IPS-15b (cell line): Measurements from ENCODE around the gene LSG1.

Experiments used
- H3K27me3 ChIP-seq: one replicate; pipeline ENCODE4 v1.6.1; 2013; ENCODE audit warnings: low read length; ENCODE audit not compliant: control insufficient read depth, insufficient read depth
- H3K36me3 ChIP-seq: one replicate; pipeline ENCODE4 v1.6.1; 2013; ENCODE audit warnings: low read length; ENCODE audit not compliant: control insufficient read depth, insufficient read depth
- H3K4me1 ChIP-seq: one replicate; pipeline ENCODE4 v1.6.1; 2013; ENCODE audit warnings: mild to moderate bottlenecking, low read length; ENCODE audit not compliant: control insufficient read depth, insufficient read depth
- H3K4me3 ChIP-seq: one replicate; pipeline ENCODE4 v1.5.1; 2013; ENCODE audit warnings: low read depth, low read length
- H3K9ac ChIP-seq: one replicate; pipeline ENCODE4 v1.6.1; 2013; ENCODE audit warnings: low read depth, mild to moderate bottlenecking, low read length
- H3K9me3 ChIP-seq: one replicate; pipeline ENCODE4 v1.6.1; 2013; ENCODE audit warnings: mild to moderate bottlenecking, low read length; ENCODE audit not compliant: control insufficient read depth, insufficient read depth

The LSG1 gene

DNA sequence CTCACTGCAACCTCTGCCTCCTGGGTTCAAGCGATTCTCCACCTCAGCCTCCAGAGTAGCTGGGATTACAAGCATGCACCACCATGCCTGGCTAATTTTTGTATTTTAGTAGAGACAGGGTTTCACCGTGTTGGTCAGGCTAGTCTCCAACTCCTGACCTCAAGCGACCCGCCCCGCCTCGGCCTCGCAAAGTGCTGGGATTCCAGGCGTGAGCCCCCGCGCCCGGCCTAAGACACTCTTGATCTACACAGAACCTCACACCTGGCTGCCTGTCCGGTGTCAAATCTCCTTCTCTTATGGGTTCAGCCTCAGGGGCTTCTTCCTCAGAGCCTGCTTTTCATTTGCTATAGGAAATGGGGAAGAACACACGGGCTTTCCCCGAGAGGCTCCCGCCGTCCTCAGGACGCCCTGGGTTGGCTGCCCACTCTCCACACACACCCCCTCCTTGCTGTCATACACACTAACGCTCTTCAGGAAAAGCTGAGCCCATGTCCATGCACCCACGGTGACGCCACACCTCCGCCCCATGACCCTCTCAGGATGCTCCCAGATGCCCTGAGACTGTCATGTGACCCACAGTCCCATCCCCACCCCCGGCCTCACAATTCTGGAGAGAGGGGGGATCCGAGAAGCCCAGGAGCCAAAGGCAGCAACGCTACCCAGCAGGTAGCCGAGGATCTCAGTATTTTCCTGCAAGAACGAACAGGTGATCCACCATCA lies 49.2 kb downstream of the LSG1 start:
- Histone ChIP-seq H3K27me3 (no peaks in the 10 kb centered on the region), H3K9ac (no peak overlapping the region), H3K36me3 (peaks cover 13% of the 10 kb centered on the region), H3K4me3 (no peak overlapping the region), H3K9me3 (no peaks in the 10 kb centered on the region), H3K4me1 (no peaks in the 10 kb centered on the region)

DNA sequence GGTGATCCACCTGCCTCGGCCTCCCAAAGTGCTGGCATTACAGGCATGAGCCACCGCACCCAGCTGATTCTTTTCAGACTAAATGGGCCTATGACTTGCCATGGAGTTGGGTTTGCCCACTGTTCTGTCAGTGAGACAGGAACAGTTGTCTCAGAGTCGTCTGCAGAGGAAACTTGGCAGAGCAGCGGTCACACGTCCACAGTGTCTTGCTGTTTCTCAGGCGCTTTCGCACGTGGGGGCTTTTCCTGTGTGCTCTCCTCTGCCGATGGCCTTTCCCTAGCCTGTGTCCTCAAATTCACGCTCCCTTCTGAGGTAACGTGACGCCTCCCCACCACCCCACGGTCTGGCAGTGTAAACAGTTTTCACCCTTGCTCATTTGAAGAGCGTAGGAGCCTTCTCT lies 50.0 kb downstream of the LSG1 start:
- H3K36me3 ChIP-seq = peaks cover 13% of the 10 kb centered on the region
- H3K4me1 ChIP-seq = no peaks in the 10 kb centered on the region
- H3K9ac ChIP-seq = no peak overlapping the region
- no peaks in the 10 kb centered on the region for H3K9me3 ChIP-seq
- H3K4me3 ChIP-seq = no peak overlapping the region
- no peaks in the 10 kb centered on the region for H3K27me3 ChIP-seq

DNA sequence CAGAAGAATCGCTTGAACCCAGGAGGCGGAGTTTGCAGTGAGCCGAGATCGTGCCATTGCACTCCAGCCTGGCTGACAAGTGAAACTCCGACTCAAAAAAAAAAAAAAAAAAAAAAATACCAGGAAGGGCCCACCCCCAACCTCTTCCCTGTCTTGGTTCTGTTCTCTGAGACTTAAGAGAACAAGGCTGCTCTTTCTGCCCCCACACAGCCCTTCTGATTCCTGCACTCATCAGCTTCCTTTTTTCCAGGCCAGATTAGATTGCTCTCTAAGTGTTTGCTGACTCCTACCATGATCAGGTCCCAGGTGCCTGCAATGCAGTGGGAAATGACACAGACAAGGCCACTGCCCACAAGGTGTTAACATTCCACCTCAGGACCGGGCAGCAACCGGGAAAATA lies 51.8 kb downstream of the LSG1 start:
- Histone ChIP-seq H3K36me3 (peaks cover 6% of the 10 kb centered on the region), H3K9ac (no peak overlapping the region), H3K4me1 (no peaks in the 10 kb centered on the region), H3K9me3 (no peaks in the 10 kb centered on the region), H3K4me3 (no peak overlapping the region), H3K27me3 (no peaks in the 10 kb centered on the region)

DNA sequence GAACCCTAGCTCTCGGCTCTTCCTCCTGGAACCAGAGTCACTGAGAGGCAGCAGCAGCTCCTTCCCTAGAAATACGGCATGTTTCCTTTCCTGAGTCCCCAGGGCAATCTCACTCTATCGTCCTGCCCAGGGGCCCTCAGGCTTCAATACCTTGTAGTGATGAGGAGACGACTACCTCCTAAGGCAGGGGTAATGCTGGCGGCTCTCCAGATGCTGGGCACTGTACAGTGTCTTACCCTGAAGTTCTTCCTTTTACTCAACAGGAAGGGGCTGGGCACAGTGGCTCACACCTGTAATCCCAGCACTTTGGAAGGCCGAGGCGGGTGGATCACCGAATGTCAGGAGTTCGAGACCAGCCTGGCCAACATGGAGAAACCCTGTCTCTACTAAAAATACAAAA lies 52.2 kb downstream of the LSG1 start:
- H3K27me3 ChIP-seq = no peaks in the 10 kb centered on the region
- no peaks in the 10 kb centered on the region for H3K9me3 ChIP-seq
- H3K36me3 ChIP-seq = peaks cover 3% of the 10 kb centered on the region
- H3K4me3 ChIP-seq = no peak overlapping the region
- H3K9ac ChIP-seq = no peak overlapping the region
- no peaks in the 10 kb centered on the region for H3K4me1 ChIP-seq

DNA sequence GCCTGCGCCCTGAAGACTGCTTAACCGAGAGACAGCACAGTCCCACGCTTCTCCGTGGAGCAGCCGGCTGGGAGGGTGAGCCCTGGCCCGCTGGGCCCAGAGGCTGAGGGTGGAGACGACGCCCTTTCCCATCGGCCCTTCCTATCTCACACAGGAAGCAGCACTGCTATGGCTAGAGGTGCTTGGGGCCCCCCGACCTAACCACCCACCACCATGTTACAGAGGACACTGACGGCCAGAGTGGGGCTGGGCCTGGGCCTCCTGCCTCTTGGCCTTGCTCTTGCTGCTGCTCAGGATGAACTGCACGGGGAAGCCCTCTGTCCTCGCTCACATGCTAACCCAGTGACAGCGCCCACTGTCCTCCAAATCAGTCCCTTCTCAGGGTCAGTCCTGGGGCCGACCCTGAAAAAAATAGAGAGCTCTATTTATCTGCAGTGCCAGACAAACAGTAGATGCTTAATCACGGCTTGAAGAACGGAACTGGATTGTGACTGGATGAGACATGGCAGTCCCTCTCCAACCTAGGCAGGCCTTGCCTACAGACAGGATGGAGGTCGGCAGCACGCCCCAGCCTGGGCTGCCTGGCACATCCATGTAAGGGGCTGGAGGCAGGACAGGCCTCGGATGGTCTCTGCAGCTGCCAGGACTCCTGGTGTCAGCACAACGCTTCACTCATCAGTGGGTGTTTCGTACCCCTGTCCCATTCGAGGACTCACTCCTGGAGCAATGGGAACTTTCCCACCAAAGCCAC lies 53.0 kb downstream of the LSG1 start:
- Histone ChIP-seq H3K9ac (no peak overlapping the region), H3K36me3 (peaks cover 3% of the 10 kb centered on the region), H3K9me3 (no peaks in the 10 kb centered on the region)

DNA sequence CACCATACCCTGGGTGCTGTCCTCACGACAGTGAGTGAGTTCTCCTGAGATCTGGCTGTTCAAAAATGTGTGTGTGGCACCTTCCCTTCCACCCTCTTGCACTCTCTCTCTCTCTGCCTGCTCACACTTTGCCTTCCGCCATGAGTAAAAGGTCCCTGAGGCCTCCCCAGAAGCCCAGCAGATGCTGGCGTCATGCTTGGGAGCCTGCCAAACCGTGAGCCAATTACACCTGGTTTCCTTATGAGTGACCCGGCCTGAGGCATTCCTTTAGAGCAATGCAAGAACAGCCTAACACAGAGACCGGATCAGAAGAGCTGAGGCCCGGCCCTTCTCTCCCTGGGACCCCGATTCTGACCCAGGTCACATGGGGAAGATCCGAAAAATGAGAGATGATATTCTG lies 54.2 kb downstream of the LSG1 start:
- Histone ChIP-seq H3K36me3 (peaks cover 3% of the 10 kb centered on the region), H3K9me3 (no peaks in the 10 kb centered on the region), H3K4me1 (no peaks in the 10 kb centered on the region), H3K4me3 (no peak overlapping the region), H3K9ac (no peak overlapping the region), H3K27me3 (no peaks in the 10 kb centered on the region)

More for the DNA sequence above, 53.0 kb downstream of the LSG1 start:
- Histone ChIP-seq H3K4me1 (no peaks in the 10 kb centered on the region), H3K4me3 (no peak overlapping the region), H3K27me3 (no peaks in the 10 kb centered on the region)

DNA sequence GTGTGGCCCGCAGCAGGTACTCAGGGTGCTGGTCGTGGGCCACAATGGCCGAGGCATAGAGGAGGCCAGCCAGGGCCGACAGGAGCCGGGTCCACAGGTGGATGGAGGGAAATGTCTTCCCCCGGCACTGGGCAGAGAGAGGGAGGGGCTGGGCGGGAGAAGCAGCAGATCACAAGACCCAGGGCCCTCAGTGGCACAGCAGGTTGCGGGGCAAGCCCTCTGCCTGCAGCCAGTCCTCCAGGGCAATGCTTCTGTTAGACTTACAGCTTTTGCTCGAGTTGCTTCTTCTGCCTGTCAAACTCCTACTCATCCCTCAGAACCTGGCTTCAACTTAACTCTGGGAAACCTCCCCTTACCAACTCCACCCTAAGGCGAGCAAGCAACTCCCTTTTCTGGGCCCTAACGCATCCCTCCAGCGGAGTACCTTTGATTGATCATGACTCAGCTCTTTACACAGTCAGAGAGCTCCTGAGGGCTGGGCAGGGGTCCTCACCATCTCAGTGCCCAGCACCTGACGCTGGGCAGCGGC lies 54.8 kb downstream of the LSG1 start:
- H3K36me3 ChIP-seq = peaks cover 3% of the 10 kb centered on the region

DNA sequence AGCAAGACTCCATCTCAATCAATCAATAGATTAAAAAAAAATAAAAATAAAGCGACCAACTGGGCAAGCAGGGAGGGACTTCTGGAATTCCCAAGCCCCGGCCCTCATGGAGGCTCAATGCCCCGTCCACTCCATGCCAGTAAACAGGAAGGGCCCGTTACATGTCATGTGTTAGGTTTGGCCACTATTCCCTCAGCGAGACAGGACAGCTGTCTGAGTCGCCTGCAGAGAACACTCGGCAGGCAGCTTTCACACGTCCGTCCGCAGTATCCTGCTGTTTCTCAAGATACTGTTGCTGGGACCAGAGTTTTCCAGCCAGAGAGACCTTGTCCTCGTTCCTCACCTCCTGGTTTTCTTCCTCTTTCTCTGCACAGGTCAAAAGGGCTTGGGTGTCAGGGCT lies 56.8 kb downstream of the LSG1 start:
- Histone ChIP-seq H3K36me3 (no peaks in the 10 kb centered on the region), H3K4me1 (no peaks in the 10 kb centered on the region), H3K9ac (no peak overlapping the region), H3K27me3 (no peaks in the 10 kb centered on the region), H3K4me3 (no peak overlapping the region), H3K9me3 (no peaks in the 10 kb centered on the region)

More for the DNA sequence above, 54.8 kb downstream of the LSG1 start:
- Histone ChIP-seq H3K4me1 (no peaks in the 10 kb centered on the region), H3K9me3 (no peaks in the 10 kb centered on the region), H3K4me3 (no peak overlapping the region), H3K9ac (no peak overlapping the region), H3K27me3 (no peaks in the 10 kb centered on the region)

DNA sequence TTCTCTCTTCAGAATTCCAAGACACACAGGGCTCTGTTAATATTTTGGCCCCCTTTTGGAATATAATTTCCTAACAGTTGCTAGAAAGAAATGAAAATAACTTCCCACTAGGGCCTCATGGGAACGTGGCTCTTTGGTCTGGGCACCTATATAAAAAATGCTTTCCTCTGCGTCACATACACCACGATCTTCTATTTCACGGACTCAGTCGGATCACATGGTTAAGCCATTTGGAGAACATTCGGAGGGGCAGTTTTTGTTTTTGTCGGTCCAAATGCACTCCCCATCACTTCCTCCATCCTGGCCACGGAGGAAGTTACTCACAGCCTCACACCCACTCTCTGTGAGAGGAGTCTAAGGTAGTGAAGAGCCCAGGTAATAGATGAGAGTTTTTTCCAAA lies 59.8 kb downstream of the LSG1 start:
- no peaks in the 10 kb centered on the region for H3K36me3 ChIP-seq
- no peaks in the 10 kb centered on the region for H3K9me3 ChIP-seq
- no peaks in the 10 kb centered on the region for H3K4me1 ChIP-seq
- H3K9ac ChIP-seq = no peak overlapping the region
- H3K27me3 ChIP-seq = no peaks in the 10 kb centered on the region
- H3K4me3 ChIP-seq = no peak overlapping the region

DNA sequence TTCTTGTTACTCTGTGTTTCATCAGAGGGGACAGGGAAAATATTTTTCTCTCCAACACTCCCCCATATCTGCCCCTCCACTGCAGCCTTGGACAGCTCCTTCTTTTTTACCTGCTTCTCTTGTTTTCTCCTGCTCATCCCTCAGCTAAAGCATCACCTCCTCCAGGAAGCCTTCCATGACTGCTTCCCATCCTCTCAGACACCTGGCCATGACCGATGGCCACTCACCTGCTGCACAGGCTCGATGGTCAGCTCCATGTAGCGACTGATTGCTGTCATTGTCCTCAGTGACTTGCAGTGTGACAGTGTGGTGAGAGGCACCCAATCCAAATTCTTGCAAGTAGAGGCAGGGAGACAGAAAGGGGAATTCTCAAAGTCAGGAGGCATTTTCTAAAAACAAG lies 61.3 kb downstream of the LSG1 start:
- H3K36me3 ChIP-seq = no peaks in the 10 kb centered on the region
- no peak overlapping the region for H3K9ac ChIP-seq
- H3K27me3 ChIP-seq = no peaks in the 10 kb centered on the region
- no peaks in the 10 kb centered on the region for H3K4me1 ChIP-seq
- no peaks in the 10 kb centered on the region for H3K9me3 ChIP-seq
- H3K4me3 ChIP-seq = no peak overlapping the region

DNA sequence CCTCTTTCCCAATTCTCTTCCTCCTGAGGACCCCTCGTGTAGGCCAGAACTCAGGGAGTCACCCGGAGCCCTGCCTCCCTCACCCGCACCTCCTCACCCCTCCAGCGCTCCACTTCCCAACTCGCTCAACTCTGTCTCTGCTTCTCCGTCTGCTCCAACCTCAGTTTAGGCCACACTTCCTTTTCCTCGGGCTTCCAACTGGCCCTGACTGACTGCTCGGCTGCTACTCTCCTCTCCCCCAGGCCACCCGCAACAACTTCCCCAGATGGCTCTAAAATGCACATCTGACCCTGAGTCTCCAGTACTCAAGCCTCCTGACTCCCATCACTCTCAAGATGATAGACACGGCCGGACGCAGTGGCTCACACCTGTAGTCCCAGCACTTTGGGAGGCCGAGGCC lies 62.4 kb downstream of the LSG1 start:
- Histone ChIP-seq H3K27me3 (no peaks in the 10 kb centered on the region), H3K9me3 (no peaks in the 10 kb centered on the region), H3K36me3 (no peaks in the 10 kb centered on the region), H3K4me1 (no peaks in the 10 kb centered on the region), H3K4me3 (no peak overlapping the region), H3K9ac (no peak overlapping the region)

DNA sequence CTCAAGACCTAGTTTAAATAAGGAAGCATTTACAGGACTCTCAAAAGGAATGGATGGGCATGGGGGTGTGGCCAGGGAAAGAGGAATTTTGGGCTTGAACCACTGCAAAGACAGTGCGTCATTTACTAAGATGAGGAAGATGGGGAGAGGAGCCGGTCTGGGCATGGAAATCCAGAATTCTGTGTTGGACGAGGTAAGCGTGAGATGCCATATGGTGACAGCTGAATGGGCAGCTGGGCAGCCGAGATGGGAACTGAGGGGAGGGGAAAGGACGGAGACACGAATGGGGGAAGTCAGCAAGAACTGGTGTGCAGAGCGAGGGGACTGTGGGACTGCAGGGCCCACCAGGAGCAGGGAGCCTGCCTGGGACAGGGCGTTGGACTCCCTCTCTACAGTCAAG lies 63.0 kb downstream of the LSG1 start:
- H3K27me3 ChIP-seq = no peaks in the 10 kb centered on the region
- H3K36me3 ChIP-seq = no peaks in the 10 kb centered on the region
- no peak overlapping the region for H3K4me3 ChIP-seq
- H3K4me1 ChIP-seq = no peaks in the 10 kb centered on the region
- H3K9me3 ChIP-seq = no peaks in the 10 kb centered on the region
- H3K9ac ChIP-seq = no peak overlapping the region
